Panc1 (cell line): ENCODE measurements around the gene SENP7.

Source experiments
- POLR2AphosphoS5 ChIP-seq: IDR thresholded peaks from 2 replicates; pipeline ENCODE4 v1.6.1; 2012; ENCODE audit warnings: mild to moderate bottlenecking, low read depth, low read length, moderate library complexity
- TCF7L2 ChIP-seq: IDR thresholded peaks from 2 replicates; pipeline ENCODE4 v1.6.1; 2011; ENCODE audit warnings: mild to moderate bottlenecking, low read depth, low read length, inconsistent platforms
- TF ChIP-seq, protein P1 (sequence below): fragments of 450-650 bp; IDR thresholded peaks from 2 replicates; pipeline ENCODE4 v1.5.1; 2017; ENCODE audit warnings: mild to moderate bottlenecking
- TF ChIP-seq, protein P2 (sequence below), 2 experiments: IDR thresholded peaks; 2 replicates each; pipeline ENCODE4 v1.6.1; 2011 to 2012; ENCODE audit warnings: low read depth in 2 of 2, control low read depth in 1 of 2, low read length in 1 of 2, mild to moderate bottlenecking in 1 of 2, moderate library complexity in 1 of 2; ENCODE audit not compliant: insufficient read depth in 1 of 2

DNA sequence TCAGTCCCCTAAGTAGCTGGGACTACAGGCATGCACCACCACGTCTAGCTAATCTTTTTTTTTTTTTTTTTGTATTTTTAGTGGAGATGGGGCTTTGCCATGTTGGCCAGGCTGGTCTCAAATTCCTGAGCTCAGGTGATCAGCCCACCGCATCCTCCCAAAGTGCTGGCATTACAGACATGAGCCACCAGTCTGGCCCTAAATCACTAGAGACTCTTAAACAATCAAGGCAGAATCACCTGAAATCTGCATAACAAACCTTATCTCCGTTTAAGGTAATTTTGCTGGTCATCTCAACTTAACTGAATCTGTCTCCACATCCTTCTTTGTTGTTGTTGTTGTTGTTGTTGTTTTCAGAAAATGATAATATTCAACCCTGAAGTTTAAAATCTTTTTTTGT lies 43.1 kb upstream of the SENP7 start:
- TF ChIP-seq POLR2AphosphoS5 = no peak
- TF ChIP-seq, protein P1, sequence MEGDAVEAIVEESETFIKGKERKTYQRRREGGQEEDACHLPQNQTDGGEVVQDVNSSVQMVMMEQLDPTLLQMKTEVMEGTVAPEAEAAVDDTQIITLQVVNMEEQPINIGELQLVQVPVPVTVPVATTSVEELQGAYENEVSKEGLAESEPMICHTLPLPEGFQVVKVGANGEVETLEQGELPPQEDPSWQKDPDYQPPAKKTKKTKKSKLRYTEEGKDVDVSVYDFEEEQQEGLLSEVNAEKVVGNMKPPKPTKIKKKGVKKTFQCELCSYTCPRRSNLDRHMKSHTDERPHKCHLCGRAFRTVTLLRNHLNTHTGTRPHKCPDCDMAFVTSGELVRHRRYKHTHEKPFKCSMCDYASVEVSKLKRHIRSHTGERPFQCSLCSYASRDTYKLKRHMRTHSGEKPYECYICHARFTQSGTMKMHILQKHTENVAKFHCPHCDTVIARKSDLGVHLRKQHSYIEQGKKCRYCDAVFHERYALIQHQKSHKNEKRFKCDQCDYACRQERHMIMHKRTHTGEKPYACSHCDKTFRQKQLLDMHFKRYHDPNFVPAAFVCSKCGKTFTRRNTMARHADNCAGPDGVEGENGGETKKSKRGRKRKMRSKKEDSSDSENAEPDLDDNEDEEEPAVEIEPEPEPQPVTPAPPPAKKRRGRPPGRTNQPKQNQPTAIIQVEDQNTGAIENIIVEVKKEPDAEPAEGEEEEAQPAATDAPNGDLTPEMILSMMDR = no peak
- TF ChIP-seq, protein P2, sequence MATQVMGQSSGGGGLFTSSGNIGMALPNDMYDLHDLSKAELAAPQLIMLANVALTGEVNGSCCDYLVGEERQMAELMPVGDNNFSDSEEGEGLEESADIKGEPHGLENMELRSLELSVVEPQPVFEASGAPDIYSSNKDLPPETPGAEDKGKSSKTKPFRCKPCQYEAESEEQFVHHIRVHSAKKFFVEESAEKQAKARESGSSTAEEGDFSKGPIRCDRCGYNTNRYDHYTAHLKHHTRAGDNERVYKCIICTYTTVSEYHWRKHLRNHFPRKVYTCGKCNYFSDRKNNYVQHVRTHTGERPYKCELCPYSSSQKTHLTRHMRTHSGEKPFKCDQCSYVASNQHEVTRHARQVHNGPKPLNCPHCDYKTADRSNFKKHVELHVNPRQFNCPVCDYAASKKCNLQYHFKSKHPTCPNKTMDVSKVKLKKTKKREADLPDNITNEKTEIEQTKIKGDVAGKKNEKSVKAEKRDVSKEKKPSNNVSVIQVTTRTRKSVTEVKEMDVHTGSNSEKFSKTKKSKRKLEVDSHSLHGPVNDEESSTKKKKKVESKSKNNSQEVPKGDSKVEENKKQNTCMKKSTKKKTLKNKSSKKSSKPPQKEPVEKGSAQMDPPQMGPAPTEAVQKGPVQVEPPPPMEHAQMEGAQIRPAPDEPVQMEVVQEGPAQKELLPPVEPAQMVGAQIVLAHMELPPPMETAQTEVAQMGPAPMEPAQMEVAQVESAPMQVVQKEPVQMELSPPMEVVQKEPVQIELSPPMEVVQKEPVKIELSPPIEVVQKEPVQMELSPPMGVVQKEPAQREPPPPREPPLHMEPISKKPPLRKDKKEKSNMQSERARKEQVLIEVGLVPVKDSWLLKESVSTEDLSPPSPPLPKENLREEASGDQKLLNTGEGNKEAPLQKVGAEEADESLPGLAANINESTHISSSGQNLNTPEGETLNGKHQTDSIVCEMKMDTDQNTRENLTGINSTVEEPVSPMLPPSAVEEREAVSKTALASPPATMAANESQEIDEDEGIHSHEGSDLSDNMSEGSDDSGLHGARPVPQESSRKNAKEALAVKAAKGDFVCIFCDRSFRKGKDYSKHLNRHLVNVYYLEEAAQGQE (IDR thresholded peaks at IDR 0.05; ENCODE audit: insufficient read depth in 1 of 2, low read depth in 2 of 2, low read length in 1 of 2) = no peak
- no peak for TF ChIP-seq TCF7L2
